ENCODE data around the gene BCO2. TPM values are rescaled to one million over a fixed set of nuclear protein-coding genes. Genes with fewer than 3 reads are reported as not detected.
A peak's percentile ranks its signal among the peaks of the same experiment; 100 is the strongest.

Gene BCO2
- total RNA-seq, 1 experiment from 2014 or later = 0.50 TPM

DNA sequence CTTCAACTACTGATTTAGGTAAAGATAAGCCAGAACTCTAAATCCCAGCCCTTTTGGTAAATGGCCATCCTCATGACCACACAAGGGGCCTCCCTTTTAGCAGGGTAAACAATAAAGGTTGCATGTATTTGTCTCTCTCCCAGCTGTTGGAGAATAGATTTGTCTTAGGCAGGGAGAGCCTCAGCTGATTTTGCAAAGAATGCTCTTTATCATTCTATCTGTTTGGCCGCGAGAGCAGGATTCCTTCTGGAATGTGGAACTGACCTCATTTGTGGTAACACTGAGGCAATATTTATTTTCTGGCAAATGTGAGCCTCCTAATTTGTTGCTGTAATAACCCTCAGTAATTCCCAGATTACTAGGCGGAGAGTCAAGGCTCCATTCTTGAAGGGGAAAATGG is 66.2 kb downstream of the BCO2 start:
- DNase-seq (ENCODE audit: extremely low read depth, low read depth) = no peak

- no peak for DNase-seq (ENCODE audit: extremely low read depth, low read depth)
These were observed 71.9 kb downstream of the BCO2 start for GRCh38 chr11:112247201-112247600.

- DNase-seq (ENCODE audit: extremely low read depth, low read depth) = no peak
These were observed 72.9 kb downstream of the BCO2 start for GRCh38 chr11:112248201-112248600.

GRCh38 chr11:112249871-112250610 is 74.7 kb downstream of the BCO2 start:
- DNase-seq (ENCODE audit: extremely low read depth, low read depth) = no peak

DNA sequence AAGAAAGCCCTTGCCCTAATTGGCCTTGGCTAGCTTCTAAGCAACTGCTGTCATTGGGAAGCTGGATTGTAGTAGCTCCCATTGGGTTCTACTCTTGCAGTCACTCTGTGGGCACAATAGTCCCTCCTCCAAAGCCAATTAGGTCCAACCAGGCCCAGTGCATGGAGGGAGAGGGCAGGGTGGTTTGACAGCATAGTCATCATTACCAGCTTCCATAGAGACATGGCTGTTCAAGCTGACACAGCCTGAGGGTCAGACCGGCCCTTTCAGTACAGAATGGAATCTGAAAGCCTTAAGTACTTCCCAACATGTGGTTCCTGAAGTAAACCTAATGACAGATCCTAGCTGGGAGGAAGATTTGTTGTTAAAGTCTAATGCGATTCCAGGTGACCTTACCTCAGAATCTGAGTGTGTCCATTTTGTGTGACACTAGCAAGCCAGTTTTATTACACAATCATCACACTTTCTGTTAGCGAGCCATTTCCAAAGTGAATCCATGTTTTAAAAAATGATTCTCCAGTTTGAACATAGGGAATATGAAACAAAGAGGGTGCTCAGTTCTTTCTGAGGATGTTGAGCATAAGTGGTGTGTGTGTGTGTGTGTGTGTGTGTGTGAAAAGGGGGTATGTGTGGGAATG is 78.4 kb downstream of the BCO2 start:
- no peak for DNase-seq (ENCODE audit: extremely low read depth, low read depth)

- peak; percentile 59 for DNase-seq (ENCODE audit: extremely low read depth, low read depth)
These were observed 79.9 kb downstream of the BCO2 start for GRCh38 chr11:112255067-112255720.

DNA sequence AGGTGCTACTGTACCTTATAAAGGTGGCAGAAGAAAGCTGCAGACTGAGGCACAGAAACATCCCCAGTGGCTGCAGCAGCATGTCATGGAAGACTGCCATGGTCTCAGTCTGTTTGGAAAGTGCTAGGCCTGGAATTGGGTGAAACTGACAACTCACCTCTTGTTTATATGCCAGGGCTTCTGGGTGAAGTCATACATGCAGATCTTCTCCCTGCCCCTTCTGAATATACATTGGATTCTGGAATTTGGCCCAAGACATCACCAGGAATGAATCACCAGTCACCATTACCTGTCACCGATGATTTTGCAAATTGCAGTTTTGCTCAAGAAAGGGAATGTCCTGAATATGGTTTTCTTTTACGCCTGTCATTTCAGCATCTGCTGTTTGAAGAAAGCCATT is 85.2 kb downstream of the BCO2 start, which contains the start of gene PLET1:
Gene PLET1 (minus strand): TSS at position 371 of the 400 bp plus-strand sequence. CDS start 271 bp downstream, at position 100.
- no peak for DNase-seq (ENCODE audit: extremely low read depth, low read depth)

- no peak for DNase-seq (ENCODE audit: extremely low read depth, low read depth)
These were observed 90.5 kb downstream of the BCO2 start for GRCh38 chr11:112265659-112266409.

GRCh38 chr11:112266410-112266778 is 91.1 kb downstream of the BCO2 start:
- DNase-seq (ENCODE audit: extremely low read depth, low read depth) = no peak

- no peak for DNase-seq (ENCODE audit: extremely low read depth, low read depth)
These were observed 91.9 kb downstream of the BCO2 start for GRCh38 chr11:112267188-112267591.

- DNase-seq (ENCODE audit: extremely low read depth, low read depth) = no peak
These were observed 93.1 kb downstream of the BCO2 start for GRCh38 chr11:112268406-112268805.

Small RNA genes within 50 kb of the gene (small RNA-seq; reads per million reads assigned to genes)
- 0 reads per million in 2 experiments for gene MRPS36P4

Other genes starting within 250 kb of the BCO2 start
- 6.3 and 7.4 TPM in 2 replicates for gene DIXDC1, start 238.2 kb upstream of the BCO2 start, total RNA-seq (2014; rRNA removed; shearing (Covaris generic))
- gene DLAT, start 150.1 kb upstream of the BCO2 start, total RNA-seq (2014; rRNA removed; shearing (Covaris generic)) = 57.8 and 59.1 TPM in 2 replicates
- 1.8 and 2.8 TPM in 2 replicates for gene PIH1D2, start 101.5 kb upstream of the BCO2 start, total RNA-seq (2014; rRNA removed; shearing (Covaris generic))
- gene NKAPD1, start 101.2 kb upstream of the BCO2 start, total RNA-seq (2014; rRNA removed; shearing (Covaris generic)) = 19.5 and 20.3 TPM in 2 replicates
- gene TIMM8B, start 88.8 kb upstream of the BCO2 start, total RNA-seq (2014; rRNA removed; shearing (Covaris generic)) = 63.3 and 69.5 TPM in 2 replicates
- gene SDHD, start 88.6 kb upstream of the BCO2 start, total RNA-seq (2014; rRNA removed; shearing (Covaris generic)) = 143 and 152 TPM in 2 replicates
- 4.2 and 6.0 TPM in 2 replicates for gene IL18, start 11.4 kb upstream of the BCO2 start, total RNA-seq (2014; rRNA removed; shearing (Covaris generic))
- gene TEX12, start 8.1 kb upstream of the BCO2 start, total RNA-seq (2014; rRNA removed; shearing (Covaris generic)) = 0.10 TPM in 1 of 2 replicates, not detected in the other
- 73.7 and 86.2 TPM in 2 replicates for gene PTS, start 50.9 kb downstream of the BCO2 start, total RNA-seq (2014; rRNA removed; shearing (Covaris generic))
- not detected in 2 replicates for gene PLET1, start 85.3 kb downstream of the BCO2 start, total RNA-seq (2014; rRNA removed; shearing (Covaris generic))

All from NCI-H460 (cell line).